Keratinocyte (primary cell): ENCODE data around the gene VTI1A. TPM values are rescaled to one million over a fixed set of nuclear protein-coding genes. Genes with fewer than 3 reads are reported as not detected.
"Not testable (repeated sequence)": the region's sequence is repeated elsewhere in the genome, so short reads cannot be mapped to it uniquely, and the experiment has no call there.

Experiments
- DNase-seq: peaks from one replicate; pipeline ENCODE4 v3.0.0-alpha.2; 2011; ENCODE audit warnings: low read depth, missing footprints, low spot score
- FAIRE-seq: peaks from 2 replicates; lab custom pipeline; 2011; peaks lifted over from hg19 to GRCh38; lab: Jason Lieb, UNC
- H2AFZ ChIP-seq: 2 replicates; pipeline ENCODE4 v1.6.0; 2012; ENCODE audit warnings: low read length, control low read depth, inconsistent platforms; ENCODE audit not compliant: control insufficient read depth
- H3K27ac ChIP-seq: 2 replicates; pipeline ENCODE4 v1.5.1; 2011; ENCODE audit warnings: low read length; ENCODE audit not compliant: control insufficient read depth, insufficient read depth
- H3K27me3 ChIP-seq: 3 replicates; pipeline ENCODE4 v1.6.0; 2011; ENCODE audit warnings: low read length; ENCODE audit not compliant: control insufficient read depth, insufficient read depth; ENCODE audit errors: extremely low read depth
- H3K36me3 ChIP-seq, 2 experiments: 2 replicates in 1 of 2; 3 replicates in 1 of 2; pipeline ENCODE4 v1.5.1; 2011; ENCODE audit warnings: low read length in 2 of 2, mild to moderate bottlenecking in 1 of 2; ENCODE audit not compliant: control insufficient read depth in 2 of 2, insufficient read depth in 2 of 2; ENCODE audit errors: extremely low read depth in 1 of 2
- H3K4me1 ChIP-seq: 3 replicates; pipeline ENCODE4 v1.5.1; 2011; ENCODE audit warnings: low read length; ENCODE audit not compliant: control insufficient read depth, insufficient read depth; ENCODE audit errors: extremely low read depth
- H3K4me2 ChIP-seq: 3 replicates; pipeline ENCODE4 v1.6.0; 2011; ENCODE audit warnings: low read depth, low read length; ENCODE audit not compliant: control insufficient read depth, insufficient read depth; ENCODE audit errors: extremely low read depth
- H3K4me3 ChIP-seq, 3 experiments: fragments of 200-600 bp in 1 of 3; sonication (generic) in 1 of 3; 2 replicates in 2 of 3; 3 replicates in 1 of 3; pipeline ENCODE4 v1.5.1; 2011 to 2016; ENCODE audit warnings: low read length in 3 of 3, mild to moderate bottlenecking in 3 of 3, control low read depth in 2 of 3, inconsistent platforms in 1 of 3, low read depth in 1 of 3, mixed read lengths in 1 of 3, mixed run types in 1 of 3, moderate library complexity in 1 of 3; ENCODE audit not compliant: control insufficient read depth in 2 of 3, insufficient read depth in 2 of 3; ENCODE audit errors: extremely low read depth in 1 of 3
- H3K79me2 ChIP-seq: 2 replicates; pipeline ENCODE4 v1.6.0; 2012; ENCODE audit warnings: low read length; ENCODE audit not compliant: control insufficient read depth, insufficient read depth
- H3K9ac ChIP-seq: 3 replicates; pipeline ENCODE4 v1.6.0; 2011; ENCODE audit warnings: low read length; ENCODE audit not compliant: control insufficient read depth, insufficient read depth; ENCODE audit errors: extremely low read depth
- H3K9me1 ChIP-seq: 3 replicates; pipeline ENCODE4 v1.6.0; 2011; ENCODE audit warnings: low read length; ENCODE audit not compliant: control insufficient read depth, insufficient read depth; ENCODE audit errors: extremely low read depth
- H3K9me3 ChIP-seq: 2 replicates; pipeline ENCODE4 v1.5.1; 2012; ENCODE audit warnings: low read depth, low read length; ENCODE audit not compliant: control insufficient read depth
- H4K20me1 ChIP-seq: 3 replicates; pipeline ENCODE4 v1.6.0; 2011; ENCODE audit warnings: low read length; ENCODE audit not compliant: control insufficient read depth, insufficient read depth; ENCODE audit errors: extremely low read depth
- CTCF ChIP-seq, 3 experiments: IDR thresholded peaks in 1 of 3; conservative IDR thresholded peaks in 1 of 3; optimal IDR thresholded peaks in 1 of 3; 2 replicates in 2 of 3; 3 replicates in 1 of 3; pipeline versions ENCODE3 to v1.5.1; 2011; ENCODE audit warnings: low read length in 3 of 3, mild to moderate bottlenecking in 3 of 3, moderate library complexity in 2 of 3, control low read depth in 1 of 3, inconsistent platforms in 1 of 3; ENCODE audit not compliant: insufficient read depth in 2 of 3; ENCODE audit errors: extremely low read depth in 1 of 3
- EZH2 ChIP-seq: IDR thresholded peaks from one replicate; pipeline ENCODE4 v1.6.1; 2012; ENCODE audit warnings: inconsistent platforms, mild to moderate bottlenecking, low read length, moderate library complexity
- dilution Hi-C: fragments of 300-500 bp; cut with MboI; formaldehyde crosslinking; loops from one replicate; pipeline ENCODE4 v1.7.0; 2020; ENCODE audit warnings: low sequenced_read_pairs; ENCODE audit not compliant: extremely low pct_ligation_motif_present
- polyA plus RNA-seq, 5 experiments: library from polyadenylated mRNA; depleted of rRNA in 3 of 5; stranded (reverse) in 3 of 5; stranded (forward) in 1 of 5; unstranded in 1 of 5; fragments of >200 nt; gene quantifications; 1 replicate in 1 of 5; 2 replicates in 3 of 5; 3 replicates in 1 of 5; pipeline versions ENCODE4 v1.2.1 to v1.2.3, GENCODE V29; 2011 to 2012; ENCODE audit warnings: missing spikeins in 2 of 5, low read depth in 1 of 5, low replicate concordance in 1 of 5

VTI1A gene
- polyA plus RNA-seq, 1 donor (not counting 4 experiments of a cell fraction or from before 2014, with no cell fraction given), result 18.5 TPM

GRCh38 chr10:112402917-112403316, 44.1 kb upstream of the VTI1A start:
- Histone ChIP-seq H4K20me1 (no peaks in the 10 kb centered on the region), H3K27ac (no peak overlapping the region), H3K9me3 (no peaks in the 10 kb centered on the region), H3K27me3 (no peaks in the 10 kb centered on the region), H3K9ac (no peak overlapping the region), H3K9me1 (no peaks in the 10 kb centered on the region), H3K79me2 (no peaks in the 10 kb centered on the region), H2AFZ (no peak overlapping the region), H3K4me1 (no peaks in the 10 kb centered on the region), H3K36me3 (no peaks in the 10 kb centered on the region), H3K4me3 (no peak overlapping the region), H3K4me2 (no peak overlapping the region)
- no peak for DNase-seq
- dilution Hi-C loops, result no loop called here
- no peak for TF ChIP-seq CTCF (optimal IDR thresholded peaks at IDR 0.05 in 1 of 3, IDR thresholded peaks at IDR 0.05 in 1 of 3, conservative IDR thresholded peaks at IDR 0.05 in 1 of 3; ENCODE audit: extremely low read depth in 1 of 3, insufficient read depth in 2 of 3, low read length in 3 of 3)
- no peak for TF ChIP-seq EZH2
- no peak for FAIRE-seq

- Histone ChIP-seq H3K79me2 (no peaks in the 10 kb centered on the region), H3K4me3 (no peak overlapping the region), H3K9me3 (no peaks in the 10 kb centered on the region), H3K9me1 (no peaks in the 10 kb centered on the region), H3K27me3 (peaks cover 4% of the 10 kb centered on the region), H3K4me1 (no peaks in the 10 kb centered on the region), H2AFZ (no peak overlapping the region), H3K4me2 (no peak overlapping the region), H3K27ac (no peak overlapping the region), H3K9ac (no peak overlapping the region), H4K20me1 (no peaks in the 10 kb centered on the region), H3K36me3 (no peaks in the 10 kb centered on the region)
- DNase-seq (no peak), FAIRE-seq (no peak)
- dilution Hi-C loops, result no loop called here
- TF ChIP-seq CTCF (optimal IDR thresholded peaks at IDR 0.05 in 1 of 3, IDR thresholded peaks at IDR 0.05 in 1 of 3, conservative IDR thresholded peaks at IDR 0.05 in 1 of 3; ENCODE audit: extremely low read depth in 1 of 3, insufficient read depth in 2 of 3, low read length in 3 of 3) (no peak), EZH2 (no peak)
Measured at GRCh38 chr10:112404617-112405016, 42.4 kb upstream of the VTI1A start.

- H3K9me1 ChIP-seq, H3K79me2 ChIP-seq, dilution Hi-C loops, H3K9me3 ChIP-seq, H3K9ac ChIP-seq, FAIRE-seq, H3K4me2 ChIP-seq, H3K36me3 ChIP-seq, H4K20me1 ChIP-seq, H3K27ac ChIP-seq, H3K27me3 ChIP-seq, H3K4me1 ChIP-seq, DNase-seq, H2AFZ ChIP-seq, H3K4me3 ChIP-seq: not testable (repeated sequence)
Measured at GRCh38 chr10:112406806-112407205, 40.2 kb upstream of the VTI1A start.
